ENCODE data around the gene PPP1R15A.
A peak's percentile ranks its signal among the peaks of the same experiment; 100 is the strongest.
"Not testable (repeated sequence)": the region's sequence is repeated elsewhere in the genome, so short reads cannot be mapped to it uniquely, and the experiment has no call there.

The PPP1R15A gene

DNA sequence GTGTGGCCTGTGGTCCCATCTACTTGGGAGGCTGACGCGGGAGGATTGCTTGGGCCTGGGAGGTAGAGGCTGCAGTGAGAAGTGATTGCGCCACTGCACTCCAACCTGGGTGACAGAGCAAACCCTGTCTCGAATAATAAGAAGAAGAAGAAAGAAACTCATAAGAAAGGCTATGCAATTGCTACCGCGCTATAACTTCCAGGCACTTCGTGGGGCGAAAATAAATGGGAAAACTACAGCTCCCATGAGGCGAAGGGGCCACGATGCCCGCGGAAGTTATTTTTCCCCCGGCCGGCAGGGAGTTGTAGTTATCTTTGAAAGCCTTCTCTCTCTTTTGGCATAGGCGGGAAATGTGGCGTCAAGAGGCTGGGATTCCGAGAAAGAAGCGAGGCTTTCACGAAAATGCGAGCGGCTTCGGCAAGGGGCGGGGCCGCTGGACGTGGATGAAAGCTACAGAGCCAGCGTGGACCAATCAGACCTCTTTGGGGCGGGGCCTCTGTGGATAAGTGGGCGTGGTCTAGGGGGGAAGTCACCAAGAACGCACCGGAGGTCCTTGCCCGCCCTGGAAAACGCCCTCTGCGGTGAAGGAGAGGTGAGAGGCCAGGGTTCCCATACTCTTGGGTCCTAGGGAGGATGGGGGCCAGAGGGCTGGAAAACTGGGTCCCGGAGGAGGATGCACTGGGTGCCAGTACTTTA is 27.7 kb downstream of the PPP1R15A start, which contains the start of gene NUCB1:
Gene NUCB1 (plus strand): TSS at position 532 of the 696 bp plus-strand sequence. CDS start 485 bp downstream, outside the sequence.
- Histone ChIP-seq H3K27ac (ENCODE audit: low read depth, low read length) (peak within 1 kb of the TSS; percentile 82), H3K4me1 (ENCODE audit: control insufficient read depth in 1 of 2, insufficient read depth in 2 of 2, low read length in 2 of 2) (peaks cover 8 to 15% of the 10 kb centered on the region in 2 donors), H3K27me3 (ENCODE audit: control insufficient read depth in 1 of 2, insufficient read depth in 2 of 2, low read length in 2 of 2) (no peaks in the 10 kb centered on the region), H3K9me3 (ENCODE audit: control insufficient read depth in 1 of 2, low read length in 2 of 2) (no peaks in the 10 kb centered on the region), H3K36me3 (ENCODE audit: control insufficient read depth in 1 of 2, insufficient read depth in 2 of 2, low read length in 2 of 2) (peaks cover 4 to 13% of the 10 kb centered on the region in 2 donors), H3K9ac (ENCODE audit: low read depth in 1 of 2, low read length in 2 of 2) (peak within 1 kb of the TSS; percentile 94 to 98), H3K4me3 (ENCODE audit: low read depth in 1 of 2, low read length in 2 of 2) (peak within 1 kb of the TSS; percentile 87 to 94)

DNA sequence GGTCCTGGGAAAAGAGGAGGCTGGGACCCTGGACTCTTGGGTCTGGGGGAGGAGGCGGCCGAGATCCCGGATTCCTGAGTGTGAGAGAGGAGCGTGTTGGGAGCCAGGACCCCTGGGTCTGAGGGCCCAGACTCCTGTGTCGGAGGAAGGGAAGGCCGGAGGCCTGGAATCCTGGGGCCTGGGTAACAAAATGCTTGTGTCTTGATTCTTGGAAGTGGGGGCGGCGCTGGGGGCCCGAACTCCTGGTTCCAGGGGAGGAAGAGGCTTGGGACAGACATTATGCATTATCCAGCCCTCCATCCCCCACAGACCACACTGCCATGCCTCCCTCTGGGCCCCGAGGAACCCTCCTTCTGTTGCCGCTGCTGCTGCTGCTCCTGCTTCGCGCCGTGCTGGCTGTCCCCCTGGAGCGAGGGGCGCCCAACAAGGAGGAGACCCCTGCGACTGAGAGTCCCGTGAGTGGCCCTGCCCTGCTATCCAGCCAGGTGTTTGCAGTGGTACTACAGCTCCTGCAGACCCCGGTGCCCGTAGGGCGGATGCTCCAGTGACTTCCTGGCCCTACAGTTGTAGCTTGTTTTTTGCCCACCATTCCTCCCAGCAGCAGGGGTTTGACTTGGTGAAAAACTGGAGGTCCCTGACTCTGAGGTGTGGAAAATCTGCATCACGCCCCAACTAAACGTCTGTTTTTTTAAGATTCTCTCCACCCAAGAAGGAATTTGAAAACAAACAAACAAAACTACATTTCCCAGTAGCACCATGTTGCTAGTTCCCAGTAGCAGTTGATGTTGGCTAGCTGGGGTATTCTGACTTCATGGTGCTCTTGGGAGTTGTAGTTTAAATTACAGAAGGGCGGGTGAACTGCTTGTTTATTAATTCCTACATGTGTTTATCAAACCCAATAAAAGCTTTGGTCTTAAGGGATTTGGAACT is 28.5 kb downstream of the PPP1R15A start:
- H3K27me3 ChIP-seq (ENCODE audit: control insufficient read depth in 1 of 2, insufficient read depth in 2 of 2, low read length in 2 of 2) = no peaks in the 10 kb centered on the region
- H3K4me3 ChIP-seq (ENCODE audit: low read depth in 1 of 2, low read length in 2 of 2) = peak overlapping the region; percentile 87 to 94
- H3K9ac ChIP-seq (ENCODE audit: low read depth in 1 of 2, low read length in 2 of 2) = peak overlapping the region; percentile 94 to 98
- H3K9me3 ChIP-seq (ENCODE audit: control insufficient read depth in 1 of 2, low read length in 2 of 2) = no peaks in the 10 kb centered on the region
- H3K4me1 ChIP-seq (ENCODE audit: control insufficient read depth in 1 of 2, insufficient read depth in 2 of 2, low read length in 2 of 2) = peaks cover 8 to 15% of the 10 kb centered on the region in 2 donors
- peaks cover 12 to 21% of the 10 kb centered on the region in 2 donors for H3K36me3 ChIP-seq (ENCODE audit: control insufficient read depth in 1 of 2, insufficient read depth in 2 of 2, low read length in 2 of 2)
- peak overlapping the region; percentile 82 for H3K27ac ChIP-seq (ENCODE audit: low read depth, low read length)

GRCh38 chr19:48902291-48902690 is 30.1 kb downstream of the PPP1R15A start:
- not testable (repeated sequence) for H3K4me3 ChIP-seq (ENCODE audit: low read depth in 1 of 2, low read length in 2 of 2)

DNA sequence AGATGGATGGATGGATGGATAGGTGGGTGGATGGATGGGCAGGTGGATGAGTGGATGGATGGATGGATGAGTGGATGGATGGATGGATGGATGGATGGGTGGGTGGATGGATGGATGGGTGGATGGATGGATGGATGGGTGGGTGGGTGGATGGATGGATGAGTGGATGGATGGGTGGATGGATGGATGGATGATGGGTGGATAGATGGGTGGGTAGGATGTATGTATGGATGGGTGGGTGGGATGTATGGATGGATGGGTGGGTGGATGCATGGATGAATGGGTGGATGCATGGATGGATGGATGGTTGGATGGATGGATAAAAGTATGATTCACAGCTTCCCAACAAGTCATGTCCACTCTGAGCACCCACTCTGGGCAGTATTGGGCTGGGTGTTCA is 31.6 kb downstream of the PPP1R15A start:
- not testable (repeated sequence) for H3K27me3 ChIP-seq (ENCODE audit: control insufficient read depth in 1 of 2, insufficient read depth in 2 of 2, low read length in 2 of 2); H3K27ac ChIP-seq (ENCODE audit: low read depth, low read length); H3K4me3 ChIP-seq (ENCODE audit: low read depth in 1 of 2, low read length in 2 of 2); H3K9ac ChIP-seq (ENCODE audit: low read depth in 1 of 2, low read length in 2 of 2); H3K9me3 ChIP-seq (ENCODE audit: control insufficient read depth in 1 of 2, low read length in 2 of 2)
- Histone ChIP-seq H3K36me3 (ENCODE audit: control insufficient read depth in 1 of 2, insufficient read depth in 2 of 2, low read length in 2 of 2) (peaks cover 16 to 35% of the 10 kb centered on the region in 2 donors), H3K4me1 (ENCODE audit: control insufficient read depth in 1 of 2, insufficient read depth in 2 of 2, low read length in 2 of 2) (peaks cover 18 to 21% of the 10 kb centered on the region in 2 donors)

More at GRCh38 chr19:48902291-48902690, 30.1 kb downstream of the PPP1R15A start:
- H3K9ac ChIP-seq (ENCODE audit: low read depth in 1 of 2, low read length in 2 of 2); H3K27me3 ChIP-seq (ENCODE audit: control insufficient read depth in 1 of 2, insufficient read depth in 2 of 2, low read length in 2 of 2); H3K27ac ChIP-seq (ENCODE audit: low read depth, low read length); H3K9me3 ChIP-seq (ENCODE audit: control insufficient read depth in 1 of 2, low read length in 2 of 2): not testable (repeated sequence)
- H3K36me3 ChIP-seq (ENCODE audit: control insufficient read depth in 1 of 2, insufficient read depth in 2 of 2, low read length in 2 of 2) = peaks cover 12 to 26% of the 10 kb centered on the region in 2 donors
- H3K4me1 ChIP-seq (ENCODE audit: control insufficient read depth in 1 of 2, insufficient read depth in 2 of 2, low read length in 2 of 2) = peaks cover 8 to 15% of the 10 kb centered on the region in 2 donors

DNA sequence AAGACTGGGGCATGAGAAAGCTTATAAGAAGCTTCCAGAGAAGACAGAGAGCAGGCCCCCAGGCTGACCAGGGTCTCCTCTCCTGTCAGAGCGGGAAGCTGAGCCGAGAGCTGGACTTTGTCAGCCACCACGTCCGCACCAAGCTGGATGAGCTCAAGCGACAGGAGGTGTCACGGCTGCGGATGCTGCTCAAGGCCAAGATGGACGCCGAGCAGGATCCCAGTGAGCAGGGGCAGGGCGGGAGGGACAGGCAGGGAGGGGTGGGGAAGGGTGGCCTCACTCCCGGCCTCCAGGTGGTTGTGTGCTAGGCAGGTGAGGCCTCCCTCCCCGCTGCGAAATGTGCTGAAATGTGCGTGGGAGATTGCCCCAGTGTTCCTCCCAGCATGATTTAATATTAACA is 33.4 kb downstream of the PPP1R15A start:
- Histone ChIP-seq H3K9me3 (ENCODE audit: control insufficient read depth in 1 of 2, low read length in 2 of 2) (no peaks in the 10 kb centered on the region), H3K27me3 (ENCODE audit: control insufficient read depth in 1 of 2, insufficient read depth in 2 of 2, low read length in 2 of 2) (no peaks in the 10 kb centered on the region), H3K4me3 (ENCODE audit: low read depth in 1 of 2, low read length in 2 of 2) (no peak overlapping the region), H3K9ac (ENCODE audit: low read depth in 1 of 2, low read length in 2 of 2) (no peak overlapping the region), H3K27ac (ENCODE audit: low read depth, low read length) (no peak overlapping the region), H3K4me1 (ENCODE audit: control insufficient read depth in 1 of 2, insufficient read depth in 2 of 2, low read length in 2 of 2) (peaks cover 20 to 21% of the 10 kb centered on the region in 2 donors), H3K36me3 (ENCODE audit: control insufficient read depth in 1 of 2, insufficient read depth in 2 of 2, low read length in 2 of 2) (peaks cover 20 to 47% of the 10 kb centered on the region in 2 donors)

DNA sequence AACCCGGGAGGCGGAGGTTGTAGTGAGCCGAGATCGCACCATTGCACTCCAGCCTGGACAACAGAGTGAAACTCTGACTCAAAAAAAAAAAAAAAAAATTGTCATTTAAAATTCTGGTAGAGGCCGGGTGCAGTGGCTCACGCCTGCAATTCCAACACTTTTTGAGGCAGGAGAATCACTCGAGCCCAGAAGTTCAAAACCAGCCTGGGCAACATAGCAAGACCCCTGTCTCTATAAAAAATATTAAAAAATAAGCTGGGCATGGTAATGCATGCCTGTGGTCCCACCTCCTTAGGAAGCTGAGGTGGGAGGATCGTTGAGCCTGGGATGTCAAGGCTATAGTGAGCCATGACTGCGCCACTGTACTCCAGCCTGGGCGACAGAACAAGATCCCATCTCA is 34.1 kb downstream of the PPP1R15A start:
- H3K4me3 ChIP-seq (ENCODE audit: low read depth in 1 of 2, low read length in 2 of 2) = no peak overlapping the region
- H3K27ac ChIP-seq (ENCODE audit: low read depth, low read length) = no peak overlapping the region
- peaks cover 24 to 54% of the 10 kb centered on the region in 2 donors for H3K36me3 ChIP-seq (ENCODE audit: control insufficient read depth in 1 of 2, insufficient read depth in 2 of 2, low read length in 2 of 2)
- no peak overlapping the region for H3K9ac ChIP-seq (ENCODE audit: low read depth in 1 of 2, low read length in 2 of 2)
- no peaks in the 10 kb centered on the region for H3K9me3 ChIP-seq (ENCODE audit: control insufficient read depth in 1 of 2, low read length in 2 of 2)
- peaks cover 15 to 18% of the 10 kb centered on the region in 2 donors for H3K4me1 ChIP-seq (ENCODE audit: control insufficient read depth in 1 of 2, insufficient read depth in 2 of 2, low read length in 2 of 2)
- H3K27me3 ChIP-seq (ENCODE audit: control insufficient read depth in 1 of 2, insufficient read depth in 2 of 2, low read length in 2 of 2) = no peaks in the 10 kb centered on the region

- no peak overlapping the region for H3K4me3 ChIP-seq (ENCODE audit: low read depth in 1 of 2, low read length in 2 of 2)
- H3K27me3 ChIP-seq (ENCODE audit: control insufficient read depth in 1 of 2, insufficient read depth in 2 of 2, low read length in 2 of 2) = no peaks in the 10 kb centered on the region
- peaks cover 8 to 12% of the 10 kb centered on the region in 2 donors for H3K4me1 ChIP-seq (ENCODE audit: control insufficient read depth in 1 of 2, insufficient read depth in 2 of 2, low read length in 2 of 2)
- H3K36me3 ChIP-seq (ENCODE audit: control insufficient read depth in 1 of 2, insufficient read depth in 2 of 2, low read length in 2 of 2) = peaks cover 33 to 63% of the 10 kb centered on the region in 2 donors
- no peaks in the 10 kb centered on the region for H3K9me3 ChIP-seq (ENCODE audit: control insufficient read depth in 1 of 2, low read length in 2 of 2)
- H3K9ac ChIP-seq (ENCODE audit: low read depth in 1 of 2, low read length in 2 of 2) = no peak overlapping the region
- H3K27ac ChIP-seq (ENCODE audit: low read depth, low read length) = peak overlapping the region; percentile 74
These were observed 35.5 kb downstream of the PPP1R15A start for GRCh38 chr19:48907671-48908070.

GRCh38 chr19:48909424-48910077 is 37.3 kb downstream of the PPP1R15A start:
- H3K9ac ChIP-seq (ENCODE audit: low read depth in 1 of 2, low read length in 2 of 2); H3K27me3 ChIP-seq (ENCODE audit: control insufficient read depth in 1 of 2, insufficient read depth in 2 of 2, low read length in 2 of 2); H3K9me3 ChIP-seq (ENCODE audit: control insufficient read depth in 1 of 2, low read length in 2 of 2); H3K4me3 ChIP-seq (ENCODE audit: low read depth in 1 of 2, low read length in 2 of 2); H3K27ac ChIP-seq (ENCODE audit: low read depth, low read length): not testable (repeated sequence)
- H3K36me3 ChIP-seq (ENCODE audit: control insufficient read depth in 1 of 2, insufficient read depth in 2 of 2, low read length in 2 of 2) = peaks cover 47 to 74% of the 10 kb centered on the region in 2 donors
- H3K4me1 ChIP-seq (ENCODE audit: control insufficient read depth in 1 of 2, insufficient read depth in 2 of 2, low read length in 2 of 2) = peaks cover 8 to 12% of the 10 kb centered on the region in 2 donors

DNA sequence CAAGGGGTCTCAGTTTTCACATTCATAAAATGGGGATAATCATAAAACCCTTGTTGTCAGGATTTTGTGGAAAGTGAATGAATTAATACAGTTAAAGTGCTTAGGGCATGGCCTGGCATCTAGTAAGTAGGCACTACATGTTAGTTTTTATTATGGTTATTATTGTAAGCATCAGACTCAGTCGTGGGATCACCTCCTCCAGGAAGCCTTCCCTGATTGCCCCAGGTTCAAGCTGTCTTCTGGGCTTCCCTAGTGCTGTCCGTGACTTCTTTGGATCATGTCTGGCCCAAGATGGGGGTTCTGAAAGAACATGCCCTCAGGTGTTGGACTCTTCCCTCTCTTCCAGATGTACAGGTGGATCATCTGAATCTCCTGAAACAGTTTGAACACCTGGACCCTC is 38.6 kb downstream of the PPP1R15A start:
- H3K4me3 ChIP-seq (ENCODE audit: low read depth in 1 of 2, low read length in 2 of 2) = no peak overlapping the region

More for the DNA sequence above, 38.6 kb downstream of the PPP1R15A start:
- Histone ChIP-seq H3K9me3 (ENCODE audit: control insufficient read depth in 1 of 2, low read length in 2 of 2) (no peaks in the 10 kb centered on the region), H3K9ac (ENCODE audit: low read depth in 1 of 2, low read length in 2 of 2) (no peak overlapping the region), H3K4me1 (ENCODE audit: control insufficient read depth in 1 of 2, insufficient read depth in 2 of 2, low read length in 2 of 2) (peaks cover 8 to 12% of the 10 kb centered on the region in 2 donors), H3K27ac (ENCODE audit: low read depth, low read length) (no peak overlapping the region), H3K27me3 (ENCODE audit: control insufficient read depth in 1 of 2, insufficient read depth in 2 of 2, low read length in 2 of 2) (no peaks in the 10 kb centered on the region), H3K36me3 (ENCODE audit: control insufficient read depth in 1 of 2, insufficient read depth in 2 of 2, low read length in 2 of 2) (peaks cover 38 to 75% of the 10 kb centered on the region in 2 donors)

Measured in duodenal mucosa (tissue), 2 donors.